GM12878 (cell line): ENCODE measurements around the gene MEGF6.

Experiments
- CTCF ChIP-seq, 3 experiments: IDR thresholded peaks in 2 of 3; conservative IDR thresholded peaks in 1 of 3; 2 replicates each; pipeline ENCODE4 v1.5.1; 2011; ENCODE audit warnings: low read depth in 3 of 3, low read length in 3 of 3, mild to moderate bottlenecking in 3 of 3, control low read depth in 2 of 3, moderate library complexity in 2 of 3, inconsistent platforms in 1 of 3, mixed read lengths in 1 of 3; ENCODE audit not compliant: control insufficient read depth in 2 of 3, insufficient read depth in 1 of 3; ENCODE audit errors: extremely low read depth in 1 of 3
- EZH2 ChIP-seq: IDR thresholded peaks from 2 replicates; pipeline ENCODE4 v1.6.1; 2012; ENCODE audit warnings: low read depth, mild to moderate bottlenecking, control low read depth, inconsistent platforms, low read length, borderline replicate concordance; ENCODE audit not compliant: control insufficient read depth
- FOS ChIP-seq: IDR thresholded peaks from 3 replicates; pipeline ENCODE4 v1.6.1; 2011; ENCODE audit warnings: borderline replicate concordance; ENCODE audit not compliant: insufficient read length; ENCODE audit errors: extremely low read depth
- HDAC6 ChIP-seq: fragments of 200-600 bp; sonication (generic); IDR thresholded peaks from one replicate; pipeline ENCODE4 v1.8.0; 2017; ENCODE audit warnings: antibody characterized with exemption; ENCODE audit not compliant: unreplicated experiment
- SMC3 ChIP-seq: IDR thresholded peaks from 2 replicates; pipeline ENCODE4 v1.6.1; 2011; ENCODE audit warnings: low read length, improper control_type of control experiment, borderline replicate concordance
- TAF1 ChIP-seq: IDR thresholded peaks from 2 replicates; pipeline ENCODE4 v1.6.1; 2011; ENCODE audit warnings: mild to moderate bottlenecking, low read depth, low read length, borderline replicate concordance

- TF ChIP-seq SMC3 (no peak), EZH2 (no peak), FOS (no peak), TAF1 (no peak), CTCF (IDR thresholded peaks at IDR 0.05 in 2 of 3, conservative IDR thresholded peaks at IDR 0.05 in 1 of 3; ENCODE audit: control insufficient read depth in 2 of 3, extremely low read depth in 1 of 3, insufficient read depth in 1 of 3, low read depth in 3 of 3, low read length in 3 of 3) (no peak), HDAC6 (no peak)
Observed at GRCh38 chr1:3616861-3617260, 5.6 kb upstream of the MEGF6 start.
